H1 (cell line): ENCODE data around the gene CASKIN2. TPM values are rescaled to one million over a fixed set of nuclear protein-coding genes. Genes with fewer than 3 reads are reported as not detected.

ENCODE experiments used
- CTCF ChIA-PET: fragments of 300-600 bp; sonication (Branson Sonifier 250); formaldehyde crosslinking; loops from one replicate; lab custom pipeline; 2021; ENCODE audit not compliant: partially characterized antibody; lab: Charles Lee
- POLR2A ChIA-PET: fragments of 300-600 bp; sonication (Branson Sonifier 250); formaldehyde crosslinking; loops from one replicate; lab custom pipeline; 2021; ENCODE audit warnings: inconsistent platforms; ENCODE audit not compliant: partially characterized antibody; lab: Charles Lee
- DNase-seq, 2 experiments: peaks; one replicate each; pipeline versions ENCODE4 v3.0.0 to v3.0.0-alpha.2; 2010 to 2022; ENCODE audit warnings: low spot score in 2 of 2, low read depth in 1 of 2, mixed read lengths in 1 of 2
- FAIRE-seq: peaks from 2 replicates; lab custom pipeline; 2011; peaks lifted over from hg19 to GRCh38; lab: Jason Lieb, UNC
- H2AFZ ChIP-seq: 2 replicates; pipeline ENCODE4 v1.8.1; 2012; ENCODE audit warnings: low read length, inconsistent platforms
- H2AK5ac ChIP-seq: 2 replicates; pipeline ENCODE4 v1.6.1; 2013; ENCODE audit warnings: low read depth, low read length
- H2BK120ac ChIP-seq: replicated peaks from 2 replicates; pipeline ENCODE3; 2013; ENCODE audit warnings: low read depth, low read length, inconsistent platforms
- H2BK12ac ChIP-seq: 2 replicates; pipeline ENCODE4 v1.6.1; 2013; ENCODE audit warnings: low read depth, low read length
- H2BK15ac ChIP-seq: 2 replicates; pipeline ENCODE4 v1.6.1; 2013; ENCODE audit warnings: low read length
- H2BK20ac ChIP-seq: 2 replicates; pipeline ENCODE4 v1.6.1; 2013; ENCODE audit warnings: low read length
- H2BK5ac ChIP-seq: 2 replicates; pipeline ENCODE4 v1.6.1; 2013; ENCODE audit warnings: low read depth, low read length
- H3K14ac ChIP-seq: 2 replicates; pipeline ENCODE4 v1.6.1; 2013; ENCODE audit warnings: inconsistent platforms; ENCODE audit not compliant: insufficient read length
- H3K18ac ChIP-seq: 2 replicates; pipeline ENCODE4 v1.6.1; 2013; ENCODE audit warnings: low read length; ENCODE audit errors: extremely low read depth
- H3K23ac ChIP-seq: 2 replicates; pipeline ENCODE4 v1.6.1; 2013; ENCODE audit warnings: inconsistent platforms; ENCODE audit not compliant: insufficient read length
- H3K23me2 ChIP-seq: 2 replicates; pipeline ENCODE4 v1.6.1; 2013; ENCODE audit warnings: low read depth, low read length
- H3K27ac ChIP-seq: 2 replicates; pipeline ENCODE4 v1.6.1; 2011; ENCODE audit warnings: low read depth, low read length, inconsistent platforms
- H3K27me3 ChIP-seq, 4 experiments: replicated peaks in 1 of 4; 1 replicate in 1 of 4; 2 replicates in 3 of 4; pipeline versions ENCODE4 v1.6.1 to v1.8.1; 2011 to 2013; ENCODE audit warnings: low read length in 3 of 4, mild to moderate bottlenecking in 3 of 4, inconsistent platforms in 2 of 4, mixed read lengths in 2 of 4, moderate library complexity in 1 of 4; ENCODE audit not compliant: control insufficient read depth in 3 of 4, insufficient read depth in 3 of 4; ENCODE audit errors: extremely low read depth in 1 of 4
- H3K36me3 ChIP-seq, 4 experiments: 2 replicates each; pipeline versions ENCODE4 v1.6.1 to v1.8.1; 2011 to 2013; ENCODE audit warnings: mild to moderate bottlenecking in 4 of 4, low read length in 3 of 4, moderate library complexity in 2 of 4, control low read depth in 1 of 4, inconsistent platforms in 1 of 4; ENCODE audit not compliant: insufficient read depth in 4 of 4, control insufficient read depth in 2 of 4
- H3K4ac ChIP-seq: replicated peaks from 2 replicates; pipeline ENCODE3; 2013; ENCODE audit warnings: low read length, low read depth, mixed read lengths, inconsistent platforms; ENCODE audit not compliant: insufficient read length
- H3K4me1 ChIP-seq, 4 experiments: replicated peaks in 1 of 4; 1 replicate in 1 of 4; 2 replicates in 3 of 4; pipeline versions ENCODE4 v1.6.1 to v1.8.1; 2011 to 2013; ENCODE audit warnings: low read length in 3 of 4, inconsistent platforms in 2 of 4, mixed read lengths in 1 of 4; ENCODE audit not compliant: insufficient read depth in 4 of 4, control insufficient read depth in 3 of 4
- H3K4me2 ChIP-seq, 2 experiments: 2 replicates each; pipeline versions ENCODE4 v1.6.1 to v1.8.1; 2011 to 2013; ENCODE audit warnings: low read depth in 2 of 2, low read length in 2 of 2, control low read depth in 1 of 2, inconsistent platforms in 1 of 2, mild to moderate bottlenecking in 1 of 2; ENCODE audit not compliant: insufficient read depth in 1 of 2
- H3K4me3 ChIP-seq, 4 experiments: fragments of 200-600, 300-600 bp in 1 of 4; sonication (generic), shearing (Covaris generic), sonication (Bioruptor Twin) in 1 of 4; 2 replicates each; pipeline versions ENCODE4 v1.5.1 to v1.8.1; 2011 to 2016; ENCODE audit warnings: low read length in 4 of 4, low read depth in 3 of 4, control low read depth in 2 of 4, inconsistent platforms in 2 of 4, mild to moderate bottlenecking in 2 of 4, mixed read lengths in 1 of 4, moderate library complexity in 1 of 4; ENCODE audit not compliant: insufficient read depth in 2 of 4; ENCODE audit errors: extremely low read depth in 1 of 4
- H3K56ac ChIP-seq: replicated peaks from 2 replicates; pipeline ENCODE3; 2013; ENCODE audit warnings: low read depth, mild to moderate bottlenecking, mixed read lengths, low read length, inconsistent platforms; ENCODE audit not compliant: insufficient read length
- H3K79me1 ChIP-seq: 2 replicates; pipeline ENCODE4 v1.6.1; 2013; ENCODE audit warnings: low read depth, low read length, control low read depth
- H3K79me2 ChIP-seq, 2 experiments: 2 replicates each; pipeline versions ENCODE4 v1.6.1 to v1.8.1; 2012 to 2013; ENCODE audit warnings: low read length in 2 of 2, mild to moderate bottlenecking in 2 of 2, inconsistent platforms in 1 of 2; ENCODE audit not compliant: insufficient read depth in 2 of 2, control insufficient read depth in 1 of 2
- H3K9ac ChIP-seq, 4 experiments: replicated peaks in 1 of 4; 1 replicate in 1 of 4; 2 replicates in 3 of 4; pipeline versions ENCODE4 v1.6.1 to v1.8.1; 2011 to 2013; ENCODE audit warnings: low read depth in 3 of 4, low read length in 3 of 4, control low read depth in 2 of 4, mild to moderate bottlenecking in 2 of 4, moderate library complexity in 2 of 4, inconsistent platforms in 1 of 4; ENCODE audit errors: extremely low read depth in 1 of 4
- H3K9me3 ChIP-seq, 2 experiments: 2 replicates each; pipeline versions ENCODE4 v1.6.1 to v1.8.1; 2012 to 2013; ENCODE audit warnings: mild to moderate bottlenecking in 2 of 2, moderate library complexity in 2 of 2, control low read depth in 1 of 2, inconsistent platforms in 1 of 2, low read depth in 1 of 2, low read length in 1 of 2, mixed read lengths in 1 of 2; ENCODE audit not compliant: insufficient read depth in 2 of 2
- H4K20me1 ChIP-seq, 2 experiments: replicated peaks in 1 of 2; 2 replicates each; pipeline versions ENCODE3 to v1.8.1; 2011 to 2013; ENCODE audit warnings: inconsistent platforms in 2 of 2, low read length in 2 of 2, mild to moderate bottlenecking in 1 of 2; ENCODE audit not compliant: insufficient read depth in 2 of 2, control insufficient read depth in 1 of 2
- H4K5ac ChIP-seq: 2 replicates; pipeline ENCODE4 v1.6.1; 2013; ENCODE audit warnings: low read length, low read depth, mixed read lengths, inconsistent platforms; ENCODE audit not compliant: insufficient read length
- H4K8ac ChIP-seq: 2 replicates; pipeline ENCODE4 v1.8.0; 2013; ENCODE audit warnings: mild to moderate bottlenecking, moderate library complexity, low read length, inconsistent platforms; ENCODE audit not compliant: insufficient read depth; ENCODE audit errors: extremely low read depth
- H4K91ac ChIP-seq: replicated peaks from 2 replicates; pipeline ENCODE3; 2013; ENCODE audit warnings: low read length, mixed read lengths, inconsistent platforms; ENCODE audit not compliant: insufficient read length
- CHD2 ChIP-seq: IDR thresholded peaks from 2 replicates; pipeline ENCODE4 v1.6.1; 2012; ENCODE audit warnings: low read length, improper control_type of control experiment
- CTBP2 ChIP-seq: IDR thresholded peaks from 2 replicates; pipeline ENCODE4 v1.7.0; 2011; ENCODE audit warnings: borderline replicate concordance, mild to moderate bottlenecking, moderate library complexity, mixed read lengths, low read length; ENCODE audit not compliant: insufficient read depth, insufficient read length
- JUN ChIP-seq: IDR thresholded peaks from 2 replicates; pipeline ENCODE4 v1.6.1; 2011; ENCODE audit warnings: low read depth, mild to moderate bottlenecking, improper control_type of control experiment, low read length
- KDM4A ChIP-seq: IDR thresholded peaks from one replicate; pipeline ENCODE4 v1.7.1; 2012; ENCODE audit warnings: low read depth, mild to moderate bottlenecking, moderate library complexity, low read length, inconsistent platforms; ENCODE audit not compliant: severe bottlenecking
- POLR2A ChIP-seq, 2 experiments: IDR thresholded peaks; 1 replicate in 1 of 2; 2 replicates in 1 of 2; pipeline ENCODE4 v1.6.1; 2011; ENCODE audit warnings: low read depth in 2 of 2, low read length in 2 of 2, mild to moderate bottlenecking in 2 of 2; ENCODE audit errors: control extremely low read depth in 1 of 2
- SIRT6 ChIP-seq: IDR thresholded peaks from one replicate; pipeline ENCODE4 v1.7.1; 2012; ENCODE audit warnings: low read length, inconsistent platforms
- TBP ChIP-seq: IDR thresholded peaks from 2 replicates; pipeline ENCODE4 v1.6.1; 2011; ENCODE audit warnings: low read depth, low read length, improper control_type of control experiment
- YY1 ChIP-seq: IDR thresholded peaks from 2 replicates; pipeline ENCODE4 v1.6.1; 2011; ENCODE audit warnings: low read depth, mild to moderate bottlenecking, low read length
- WGBS, 2 experiments: shearing (Covaris generic) in 1 of 2; methylation state at CpG; one replicate each; pipeline versions ENCODE4 v1.1.6 to v1.1.7; 2013 to 2015; ENCODE audit warnings: low lambda C conversion rate in 2 of 2, mixed read lengths in 2 of 2, inconsistent platforms in 1 of 2, low coverage in 1 of 2, missing lambda C conversion rate in 1 of 2; ENCODE audit not compliant: insufficient replicate concordance in 2 of 2, insufficient coverage in 1 of 2, insufficient read length in 1 of 2; ENCODE audit errors: extremely low coverage in 1 of 2, missing lambda C conversion rate in 1 of 2; 5-methylcytosine and 5-hydroxymethylcytosine counted together
- polyA plus RNA-seq, 7 experiments: library from polyadenylated mRNA; depleted of rRNA in 3 of 7; stranded (reverse) in 5 of 7; unstranded in 2 of 7; fragments of >200 nt in 5 of 7; fragments of 200-250 nt in 2 of 7; gene quantifications; 1 replicate in 5 of 7; 2 replicates in 1 of 7; 4 replicates in 1 of 7; pipeline versions ENCODE4 v1.2.1 to v1.2.3, GENCODE V29; 2011 to 2013; ENCODE audit warnings: missing spikeins in 2 of 7, mixed read lengths in 2 of 7
- total RNA-seq: library from RNA; stranded (reverse); fragmentation: NEBNext Ultra II Directional; extraction: Animal tissue kit (Norgen Biotek cat#: 25700); gene quantifications from 2 replicates; pipeline ENCODE4 v1.2.1, GENCODE V29; 2021

CASKIN2 gene
- total and polyA plus RNA-seq, 2 of the 8 experiments (the other 6 are each of a cell fraction or from before 2014, with no cell fraction given), result 6.7 to 32.3 TPM

DNA sequence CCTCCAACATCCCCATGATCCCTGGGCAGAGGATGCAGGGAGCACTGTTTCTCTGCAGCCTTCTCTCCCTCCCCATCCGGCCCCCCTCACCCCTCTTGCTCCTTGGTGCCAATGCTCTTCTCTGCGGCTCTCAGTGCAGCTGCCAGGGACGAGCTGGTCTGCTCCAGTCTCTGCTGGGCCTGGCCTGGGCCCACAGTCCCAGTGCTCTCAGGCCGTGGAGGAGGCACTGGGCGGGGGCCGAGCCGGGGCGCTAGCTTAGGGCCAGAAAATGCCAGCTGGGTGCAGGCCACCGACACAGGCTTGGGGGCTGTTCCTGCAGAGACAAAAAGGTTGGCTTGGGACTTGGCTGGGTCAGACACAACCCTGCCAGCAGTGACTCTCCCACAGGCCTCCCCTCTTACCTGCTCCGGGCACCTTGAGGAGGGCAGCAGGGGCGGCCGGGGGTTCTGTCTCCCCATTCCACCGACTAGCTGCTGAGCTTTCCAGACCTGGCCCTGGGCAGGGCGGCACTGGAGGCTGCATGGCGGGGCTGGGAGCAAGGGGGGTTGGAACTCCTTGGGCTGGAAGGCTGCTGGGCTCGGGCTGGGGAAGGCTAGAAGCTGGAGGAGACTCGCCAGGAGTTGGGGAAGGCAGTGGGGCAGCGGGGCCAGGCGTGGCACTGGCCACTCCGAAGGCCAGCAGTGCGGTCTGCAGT is 13.8 kb downstream of the CASKIN2 start:
- peaks cover 0 to 12% of the 10 kb centered on the region in 2 experiments for H4K20me1 ChIP-seq
- H3K9ac ChIP-seq, result no peak overlapping the region
- H2BK15ac ChIP-seq, result no peak overlapping the region
- no peak overlapping the region for H3K56ac ChIP-seq
- no peak overlapping the region for H2BK12ac ChIP-seq
- H3K14ac ChIP-seq, result no peak overlapping the region
- no peak overlapping the region for H3K4me3 ChIP-seq
- no peaks in the 10 kb centered on the region for H3K23me2 ChIP-seq
- H2BK120ac ChIP-seq, result no peak overlapping the region
- H4K5ac ChIP-seq, result no peak overlapping the region
- no peak overlapping the region for H3K4me2 ChIP-seq
- H4K8ac ChIP-seq, result no peak overlapping the region; the same call in 1 of the 2 replicates
- FAIRE-seq (no peak), DNase-seq (no peak)
- H4K91ac ChIP-seq, result no peak overlapping the region
- H3K36me3 ChIP-seq, result peaks cover 3 to 8% (median 7%) of the 10 kb centered on the region in 4 experiments; a peak in 6 of 8 replicates
- H3K4ac ChIP-seq, result no peak overlapping the region
- no peaks in the 10 kb centered on the region for H3K4me1 ChIP-seq
- H3K79me1 ChIP-seq, result no peaks in the 10 kb centered on the region
- no peak overlapping the region for H2AFZ ChIP-seq
- H3K23ac ChIP-seq, result no peak overlapping the region
- POLR2A ChIA-PET, result interaction anchor here (0.9 to 6.4 kb wide), 7 partner anchors 9 to 264 kb away, joined by 3 to 35 read pairs (median 4); partner anchors contain the start of genes CASKIN2 and TSEN54
- WGBS, 2 experiments, result 92% methylated on average over 15 of the region's 21 CpGs; no CpG with 5 or more reads in 1 of the 2 experiments
- no peak overlapping the region for H3K27ac ChIP-seq
- H2AK5ac ChIP-seq, result no peak overlapping the region
- CTCF ChIA-PET, result interaction anchor here (0.6 to 8.2 kb wide), 13 partner anchors 11 to 342 kb away, joined by 3 to 67 read pairs (median 5); partner anchors contain the start of genes SLC25A19, SMIM5 and TSEN54
- no peaks in the 10 kb centered on the region for H3K27me3 ChIP-seq
- no peaks in the 10 kb centered on the region for H3K79me2 ChIP-seq
- H3K9me3 ChIP-seq, result no peaks in the 10 kb centered on the region
- no peak overlapping the region for H2BK20ac ChIP-seq
- H2BK5ac ChIP-seq, result no peak overlapping the region
- no peak overlapping the region for H3K18ac ChIP-seq
- TF ChIP-seq CHD2, result no peak
- no peak for TF ChIP-seq TBP
- TF ChIP-seq POLR2A (IDR thresholded peaks at IDR 0.05; ENCODE audit: control extremely low read depth in 1 of 2, low read depth in 2 of 2, low read length in 2 of 2), result no peak
- TF ChIP-seq JUN, result no peak
- TF ChIP-seq KDM4A, result no peak
- TF ChIP-seq YY1, result no peak
- TF ChIP-seq CTBP2, result no peak
- no peak for TF ChIP-seq SIRT6
